Measurements from ENCODE around the gene PRMT7.

The PRMT7 gene

GRCh38 chr16:68291227-68291626 is 19.6 kb upstream of the PRMT7 start:
- WGBS (ENCODE audit: insufficient coverage, insufficient read length): no CpG with 5 or more reads among the region's 4 CpGs
- H3K9me3 ChIP-seq (ENCODE audit: control insufficient read depth, insufficient read depth, low read length): no peaks in the 10 kb centered on the region

GRCh38 chr16:68292425-68292824 is 18.4 kb upstream of the PRMT7 start:
- Histone ChIP-seq H3K9me3 (ENCODE audit: control insufficient read depth, insufficient read depth, low read length) (no peaks in the 10 kb centered on the region), H3K4me3 (ENCODE audit: low read length) (no peak overlapping the region), H3K27me3 (ENCODE audit: control insufficient read depth, insufficient read depth, low read length) (no peaks in the 10 kb centered on the region), H3K4me1 (ENCODE audit: control insufficient read depth, insufficient read depth, low read length) (no peaks in the 10 kb centered on the region), H3K36me3 (ENCODE audit: control insufficient read depth, insufficient read depth, low read length) (peaks cover 18% of the 10 kb centered on the region; the same call in 1 of the 2 replicates), H3K27ac (ENCODE audit: low read length) (no peak overlapping the region)
- WGBS (ENCODE audit: insufficient coverage, insufficient read length): no CpG with 5 or more reads among the region's 5 CpGs
- DNase-seq (ENCODE audit: low read depth, low spot score): no peak

More at GRCh38 chr16:68291227-68291626, 19.6 kb upstream of the PRMT7 start:
- no peak for DNase-seq (ENCODE audit: low read depth, low spot score)
- Histone ChIP-seq H3K27me3 (ENCODE audit: control insufficient read depth, insufficient read depth, low read length) (no peaks in the 10 kb centered on the region), H3K36me3 (ENCODE audit: control insufficient read depth, insufficient read depth, low read length) (peaks cover 14% of the 10 kb centered on the region; the same call in 1 of the 2 replicates), H3K4me3 (ENCODE audit: low read length) (no peak overlapping the region), H3K27ac (ENCODE audit: low read length) (no peak overlapping the region), H3K4me1 (ENCODE audit: control insufficient read depth, insufficient read depth, low read length) (no peaks in the 10 kb centered on the region)

- WGBS (ENCODE audit: insufficient coverage, insufficient read length): no CpG with 5 or more reads among the region's 12 CpGs
Measured at GRCh38 chr16:68296291-68296690, 14.5 kb upstream of the PRMT7 start.

GRCh38 chr16:68296693-68297092 is 14.1 kb upstream of the PRMT7 start:
- H3K36me3 ChIP-seq (ENCODE audit: control insufficient read depth, insufficient read depth, low read length): peaks cover 29% of the 10 kb centered on the region
- H3K27ac ChIP-seq (ENCODE audit: low read length): no peak overlapping the region

More at GRCh38 chr16:68296291-68296690, 14.5 kb upstream of the PRMT7 start:
- no peaks in the 10 kb centered on the region for H3K4me1 ChIP-seq (ENCODE audit: control insufficient read depth, insufficient read depth, low read length)
- H3K27me3 ChIP-seq (ENCODE audit: control insufficient read depth, insufficient read depth, low read length): no peaks in the 10 kb centered on the region
- H3K36me3 ChIP-seq (ENCODE audit: control insufficient read depth, insufficient read depth, low read length): peaks cover 33% of the 10 kb centered on the region
- H3K9me3 ChIP-seq (ENCODE audit: control insufficient read depth, insufficient read depth, low read length): no peaks in the 10 kb centered on the region
- H3K27ac ChIP-seq (ENCODE audit: low read length): no peak overlapping the region
- H3K4me3 ChIP-seq (ENCODE audit: low read length): no peak overlapping the region
- no peak for DNase-seq (ENCODE audit: low read depth, low spot score)

GRCh38 chr16:68297908-68298307 is 12.9 kb upstream of the PRMT7 start:
- H3K4me3 ChIP-seq (ENCODE audit: low read length): no peak overlapping the region
- no peaks in the 10 kb centered on the region for H3K9me3 ChIP-seq (ENCODE audit: control insufficient read depth, insufficient read depth, low read length)
- no peaks in the 10 kb centered on the region for H3K27me3 ChIP-seq (ENCODE audit: control insufficient read depth, insufficient read depth, low read length)
- no peak for DNase-seq (ENCODE audit: low read depth, low spot score)
- no CpG with 5 or more reads among the region's 3 CpGs for WGBS (ENCODE audit: insufficient coverage, insufficient read length)
- peaks cover 37% of the 10 kb centered on the region for H3K36me3 ChIP-seq (ENCODE audit: control insufficient read depth, insufficient read depth, low read length)
- no peaks in the 10 kb centered on the region for H3K4me1 ChIP-seq (ENCODE audit: control insufficient read depth, insufficient read depth, low read length)
- H3K27ac ChIP-seq (ENCODE audit: low read length): no peak overlapping the region

More at GRCh38 chr16:68296693-68297092, 14.1 kb upstream of the PRMT7 start:
- WGBS (ENCODE audit: insufficient coverage, insufficient read length): no CpG with 5 or more reads among the region's 6 CpGs
- DNase-seq (ENCODE audit: low read depth, low spot score): no peak
- H3K9me3 ChIP-seq (ENCODE audit: control insufficient read depth, insufficient read depth, low read length): no peaks in the 10 kb centered on the region
- no peak overlapping the region for H3K4me3 ChIP-seq (ENCODE audit: low read length)
- H3K4me1 ChIP-seq (ENCODE audit: control insufficient read depth, insufficient read depth, low read length): no peaks in the 10 kb centered on the region
- H3K27me3 ChIP-seq (ENCODE audit: control insufficient read depth, insufficient read depth, low read length): no peaks in the 10 kb centered on the region

GRCh38 chr16:68298312-68298711 is 12.5 kb upstream of the PRMT7 start:
- Histone ChIP-seq H3K4me3 (ENCODE audit: low read length) (no peak overlapping the region), H3K9me3 (ENCODE audit: control insufficient read depth, insufficient read depth, low read length) (no peaks in the 10 kb centered on the region), H3K27me3 (ENCODE audit: control insufficient read depth, insufficient read depth, low read length) (no peaks in the 10 kb centered on the region), H3K4me1 (ENCODE audit: control insufficient read depth, insufficient read depth, low read length) (no peaks in the 10 kb centered on the region), H3K27ac (ENCODE audit: low read length) (no peak overlapping the region), H3K36me3 (ENCODE audit: control insufficient read depth, insufficient read depth, low read length) (peaks cover 37% of the 10 kb centered on the region)
- WGBS (ENCODE audit: insufficient coverage, insufficient read length): no CpG with 5 or more reads among the region's 3 CpGs
- no peak for DNase-seq (ENCODE audit: low read depth, low spot score)

GRCh38 chr16:68298907-68299561 is 11.8 kb upstream of the PRMT7 start:
- H3K27me3 ChIP-seq (ENCODE audit: control insufficient read depth, insufficient read depth, low read length): no peaks in the 10 kb centered on the region
- WGBS (ENCODE audit: insufficient coverage, insufficient read length): no CpG with 5 or more reads among the region's 5 CpGs
- H3K36me3 ChIP-seq (ENCODE audit: control insufficient read depth, insufficient read depth, low read length): peaks cover 40% of the 10 kb centered on the region
- DNase-seq (ENCODE audit: low read depth, low spot score): no peak
- no peak overlapping the region for H3K4me3 ChIP-seq (ENCODE audit: low read length)
- H3K27ac ChIP-seq (ENCODE audit: low read length): no peak overlapping the region
- H3K4me1 ChIP-seq (ENCODE audit: control insufficient read depth, insufficient read depth, low read length): no peaks in the 10 kb centered on the region
- no peaks in the 10 kb centered on the region for H3K9me3 ChIP-seq (ENCODE audit: control insufficient read depth, insufficient read depth, low read length)

- no CpG with 5 or more reads among the region's 11 CpGs for WGBS (ENCODE audit: insufficient coverage, insufficient read length)
Measured at GRCh38 chr16:68299571-68300453, 11.0 kb upstream of the PRMT7 start.

GRCh38 chr16:68300734-68301459 is 9.9 kb upstream of the PRMT7 start:
- Histone ChIP-seq H3K4me3 (ENCODE audit: low read length) (no peak overlapping the region), H3K9me3 (ENCODE audit: control insufficient read depth, insufficient read depth, low read length) (no peaks in the 10 kb centered on the region), H3K36me3 (ENCODE audit: control insufficient read depth, insufficient read depth, low read length) (peaks cover 40% of the 10 kb centered on the region), H3K4me1 (ENCODE audit: control insufficient read depth, insufficient read depth, low read length) (no peaks in the 10 kb centered on the region), H3K27me3 (ENCODE audit: control insufficient read depth, insufficient read depth, low read length) (no peaks in the 10 kb centered on the region), H3K27ac (ENCODE audit: low read length) (no peak overlapping the region)
- DNase-seq (ENCODE audit: low read depth, low spot score): no peak
- no CpG with 5 or more reads among the region's 7 CpGs for WGBS (ENCODE audit: insufficient coverage, insufficient read length)

More at GRCh38 chr16:68299571-68300453, 11.0 kb upstream of the PRMT7 start:
- Histone ChIP-seq H3K4me1 (ENCODE audit: control insufficient read depth, insufficient read depth, low read length) (no peaks in the 10 kb centered on the region), H3K27me3 (ENCODE audit: control insufficient read depth, insufficient read depth, low read length) (no peaks in the 10 kb centered on the region), H3K4me3 (ENCODE audit: low read length) (no peak overlapping the region), H3K36me3 (ENCODE audit: control insufficient read depth, insufficient read depth, low read length) (peaks cover 40% of the 10 kb centered on the region), H3K9me3 (ENCODE audit: control insufficient read depth, insufficient read depth, low read length) (no peaks in the 10 kb centered on the region), H3K27ac (ENCODE audit: low read length) (no peak overlapping the region)
- DNase-seq (ENCODE audit: low read depth, low spot score): no peak

- no peaks in the 10 kb centered on the region for H3K4me1 ChIP-seq (ENCODE audit: control insufficient read depth, insufficient read depth, low read length)
- H3K27ac ChIP-seq (ENCODE audit: low read length): no peak overlapping the region
- DNase-seq (ENCODE audit: low read depth, low spot score): no peak
- peaks cover 11% of the 10 kb centered on the region; the same call in 1 of the 2 replicates for H3K36me3 ChIP-seq (ENCODE audit: control insufficient read depth, insufficient read depth, low read length)
- H3K9me3 ChIP-seq (ENCODE audit: control insufficient read depth, insufficient read depth, low read length): no peaks in the 10 kb centered on the region
- no CpG with 5 or more reads among the region's 3 CpGs for WGBS (ENCODE audit: insufficient coverage, insufficient read length)
- H3K4me3 ChIP-seq (ENCODE audit: low read length): no peak overlapping the region
- no peaks in the 10 kb centered on the region for H3K27me3 ChIP-seq (ENCODE audit: control insufficient read depth, insufficient read depth, low read length)
Measured at GRCh38 chr16:68306633-68307032, 4.2 kb upstream of the PRMT7 start.

Data from iPS DF 6.9 (cell line).